ENCODE measurements around the gene SLC7A10. TPM values are rescaled to one million over a fixed set of nuclear protein-coding genes. Genes with fewer than 3 reads are reported as not detected.

The SLC7A10 gene
- total RNA-seq, 1 experiment from 2014 or later: not detected

- CTCF ChIA-PET: interaction anchor here (0.7 kb wide), 1 partner anchor 25 kb away, joined by 5 read pairs; no protein-coding TSS in a partner anchor
Observed at GRCh38 chr19:33208904-33209849, 16.5 kb downstream of the SLC7A10 start.

DNA sequence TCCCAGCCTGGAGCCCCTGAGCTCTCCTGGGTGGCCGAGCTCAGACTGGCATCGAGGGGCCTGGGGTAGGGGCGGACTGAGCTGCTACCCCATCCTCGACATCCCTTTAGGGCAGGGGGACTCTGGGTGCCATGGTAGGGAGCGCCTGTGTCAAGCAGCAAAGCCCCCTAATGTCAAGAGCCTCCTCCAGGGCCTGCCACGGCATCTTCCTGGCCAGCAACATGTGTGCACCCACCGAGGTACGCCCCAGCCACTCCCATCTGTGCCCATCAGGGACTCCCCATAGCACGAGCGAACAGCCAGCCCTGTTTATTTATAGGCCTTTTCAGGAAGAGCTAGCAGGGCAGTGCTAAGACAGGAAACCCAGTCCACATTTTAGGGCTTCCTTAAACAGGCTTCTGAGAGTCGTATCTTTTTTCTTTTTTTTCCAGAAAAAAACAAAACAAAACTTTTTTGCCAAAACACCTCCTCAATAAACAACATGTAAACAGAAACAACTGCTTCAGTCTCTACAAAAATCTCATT lies 17.2 kb downstream of the SLC7A10 start:
- no peaks in the 10 kb centered on the region for H3K4me1 Mint-ChIP-seq (ENCODE audit: low read depth, unreplicated experiment)
- no peaks in the 10 kb centered on the region for H3K36me3 Mint-ChIP-seq (ENCODE audit: insufficient read depth, unreplicated experiment)
- CTCF ChIA-PET: no interaction called here
- no peak for DNase-seq
- H3K9me3 Mint-ChIP-seq (ENCODE audit: low read depth, unreplicated experiment): no peaks in the 10 kb centered on the region
- peaks cover 33% of the 10 kb centered on the region for H3K27me3 Mint-ChIP-seq (ENCODE audit: unreplicated experiment)
- no TSS peak for BruUV-seq (replicated peaks)
- no peak overlapping the region for H3K4me3 Mint-ChIP-seq (ENCODE audit: low read depth, unreplicated experiment)
- intact Hi-C loops (cut with micrococcal nuclease; ENCODE audit: unreplicated experiment): no loop called here
- no peak for TF ChIP-seq CTCF (IDR thresholded peaks at IDR 0.05; ENCODE audit: unreplicated experiment)
- H3K27ac Mint-ChIP-seq (ENCODE audit: unreplicated experiment): no peak overlapping the region

More at GRCh38 chr19:33208904-33209849, 16.5 kb downstream of the SLC7A10 start:
- no peak for TF ChIP-seq CTCF (IDR thresholded peaks at IDR 0.05; ENCODE audit: unreplicated experiment)
- Mint-ChIP-seq H3K36me3 (ENCODE audit: insufficient read depth, unreplicated experiment) (no peaks in the 10 kb centered on the region), H3K27me3 (ENCODE audit: unreplicated experiment) (peaks cover 40% of the 10 kb centered on the region), H3K27ac (ENCODE audit: unreplicated experiment) (no peak overlapping the region), H3K4me3 (ENCODE audit: low read depth, unreplicated experiment) (no peak overlapping the region), H3K9me3 (ENCODE audit: low read depth, unreplicated experiment) (no peaks in the 10 kb centered on the region), H3K4me1 (ENCODE audit: low read depth, unreplicated experiment) (no peaks in the 10 kb centered on the region)
- no peak for DNase-seq
- BruUV-seq (replicated peaks): no TSS peak
- intact Hi-C loops (cut with micrococcal nuclease; ENCODE audit: unreplicated experiment): no loop called here

- no peak overlapping the region for H3K4me3 Mint-ChIP-seq (ENCODE audit: low read depth, unreplicated experiment)
- no peaks in the 10 kb centered on the region for H3K9me3 Mint-ChIP-seq (ENCODE audit: low read depth, unreplicated experiment)
- no peaks in the 10 kb centered on the region for H3K4me1 Mint-ChIP-seq (ENCODE audit: low read depth, unreplicated experiment)
- no peaks in the 10 kb centered on the region for H3K36me3 Mint-ChIP-seq (ENCODE audit: insufficient read depth, unreplicated experiment)
- intact Hi-C loops (cut with micrococcal nuclease; ENCODE audit: unreplicated experiment): no loop called here
- no TSS peak for BruUV-seq (replicated peaks)
- peaks cover 27% of the 10 kb centered on the region for H3K27me3 Mint-ChIP-seq (ENCODE audit: unreplicated experiment)
- no peak for DNase-seq
- CTCF ChIA-PET: no interaction called here
- no peak for TF ChIP-seq CTCF (IDR thresholded peaks at IDR 0.05; ENCODE audit: unreplicated experiment)
- no peak overlapping the region for H3K27ac Mint-ChIP-seq (ENCODE audit: unreplicated experiment)
Observed at GRCh38 chr19:33207903-33208302, 17.7 kb downstream of the SLC7A10 start.

- DNase-seq: no peak
- TF ChIP-seq CTCF (IDR thresholded peaks at IDR 0.05; ENCODE audit: unreplicated experiment): no peak
- no TSS peak for BruUV-seq (replicated peaks)
- Mint-ChIP-seq H3K27ac (ENCODE audit: unreplicated experiment) (no peak overlapping the region), H3K4me3 (ENCODE audit: low read depth, unreplicated experiment) (no peak overlapping the region), H3K27me3 (ENCODE audit: unreplicated experiment) (peaks cover 20% of the 10 kb centered on the region), H3K9me3 (ENCODE audit: low read depth, unreplicated experiment) (no peaks in the 10 kb centered on the region), H3K4me1 (ENCODE audit: low read depth, unreplicated experiment) (no peaks in the 10 kb centered on the region), H3K36me3 (ENCODE audit: insufficient read depth, unreplicated experiment) (no peaks in the 10 kb centered on the region)
- intact Hi-C loops (cut with micrococcal nuclease; ENCODE audit: unreplicated experiment): no loop called here
- CTCF ChIA-PET: no interaction called here
Observed at GRCh38 chr19:33207040-33207620, 18.5 kb downstream of the SLC7A10 start.

Data from Calu3 (cell line).